Right lobe of liver (tissue), 6 donors: ENCODE data around the gene SCNN1B. TPM values are rescaled to one million over a fixed set of nuclear protein-coding genes. Genes with fewer than 3 reads are reported as not detected.
"Not testable (repeated sequence)": the region's sequence is repeated elsewhere in the genome, so short reads cannot be mapped to it uniquely, and the experiment has no call there.

Source experiments
- ATAC-seq, 4 donors: fragments of 200-7000 bp; cut with Tn5 transposase; one replicate each; pipeline ENCODE4 v1.9.1; 2020; ENCODE audit warnings: mild to moderate bottlenecking in 4 of 4, moderate library complexity in 4 of 4
- DNase-seq, 3 donors: peaks; one replicate each; pipeline ENCODE4 v3.0.0-alpha.2; 2020
- H3K27ac ChIP-seq, 3 donors: fragments of 200-600 bp; one replicate each; pipeline ENCODE4 v1.8.0; 2022
- H3K27me3 ChIP-seq, 2 donors: fragments of 200-600 bp; one replicate each; pipeline ENCODE4 v1.8.0; 2022
- H3K36me3 ChIP-seq, 4 donors: fragments of 200-600 bp; sonication (generic) in 1 of 4; one replicate each; pipeline versions ENCODE4 v1.5.1 to v1.8.0; 2017 to 2022; ENCODE audit warnings: control low read depth in 1 of 4
- H3K4me1 ChIP-seq, 4 donors: fragments of 200-600 bp; sonication (generic) in 1 of 4; one replicate each; pipeline versions ENCODE4 v1.5.1 to v1.8.0; 2017 to 2022; ENCODE audit warnings: control low read depth in 1 of 4
- H3K4me3 ChIP-seq, 3 donors: fragments of 200-600 bp; one replicate each; pipeline ENCODE4 v1.8.0; 2022
- H3K9me3 ChIP-seq, 4 donors: fragments of 200-600 bp; sonication (generic) in 1 of 4; one replicate each; pipeline versions ENCODE4 v1.5.1 to v1.8.0; 2017 to 2022; ENCODE audit warnings: control low read depth in 1 of 4
- POLR2A ChIP-seq: fragments of 450-650 bp; IDR thresholded peaks from one replicate; pipeline ENCODE4 v1.6.1; 2017; ENCODE audit warnings: antibody characterized with exemption, mild to moderate bottlenecking
- WGBS: methylation state at CpG from one replicate; pipeline ENCODE4 v1.1.6; 2018; ENCODE audit warnings: low coverage, low lambda C conversion rate; ENCODE audit not compliant: insufficient coverage; ENCODE audit errors: missing lambda C conversion rate; 5-methylcytosine and 5-hydroxymethylcytosine counted together
- intact Hi-C, 2 donors: fragments of 100-400 bp; cut with DNase I; formaldehyde crosslinking; loops; one replicate each; pipeline versions ENCODE4 v1.11.2 to v1.14.1; 2022
- total RNA-seq, 6 experiments: library from RNA; depleted of rRNA in 2 of 6; stranded (reverse); fragments of >200 nt in 2 of 6; fragmentation: NEBNext Ultra II Directional in 3 of 6; extraction: Animal tissue kit (Norgen Biotek cat#: 25700) in 3 of 6; gene quantifications; one replicate each; pipeline versions ENCODE4 v1.1.0 to v1.2.4, GENCODE V29; 2016 to 2023
- TF ChIP-seq, protein P1 (sequence below), 4 donors: fragments of 200-600 bp in 3 of 4; fragments of 450-650 bp in 1 of 4; IDR thresholded peaks; one replicate each; pipeline versions ENCODE4 v1.5.1 to v1.8.0; 2016 to 2022; ENCODE audit warnings: antibody characterized with exemption in 4 of 4, mild to moderate bottlenecking in 2 of 4
- donor health status: DM: no; HTN: yes; CAD: no.
- donor health status: DM: no; HTN: no; CAD: no.
- donor health status: DM: no; HTN: no; CAD: no.
- donor health status: DM: no; HTN: yes; CAD: no.
- donor health status: DM: no; HTN: yes; CAD: no.

Gene SCNN1B
- total RNA-seq, 6 experiments from 2014 or later = 0.12 to 0.13 TPM; not detected in 4

DNA sequence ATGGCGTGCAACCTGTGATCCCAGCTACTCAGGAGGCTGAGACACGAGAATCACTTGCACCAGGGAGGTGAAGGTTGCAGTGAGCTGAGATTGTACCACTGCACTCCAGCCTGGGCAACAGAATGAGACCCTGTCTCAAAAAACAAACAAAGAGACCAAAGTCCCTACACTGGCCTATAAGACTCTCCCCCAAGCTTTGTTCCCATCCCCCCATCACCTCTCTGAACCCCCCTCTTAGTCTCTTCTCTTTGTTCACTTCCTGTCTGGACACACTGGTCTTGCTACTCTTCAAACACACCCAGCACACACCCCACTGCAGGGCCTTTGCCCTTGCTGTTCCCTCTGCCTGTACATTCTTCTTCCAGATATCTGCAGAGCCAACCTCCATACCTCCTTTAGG, 7.8 kb upstream of the SCNN1B start:
- Histone ChIP-seq H3K36me3 (no peaks in the 10 kb centered on the region), H3K9me3 (no peaks in the 10 kb centered on the region), H3K27ac (no peak overlapping the region), H3K4me3 (no peak overlapping the region), H3K27me3 (no peaks in the 10 kb centered on the region), H3K4me1 (no peaks in the 10 kb centered on the region)
- TF ChIP-seq, protein P1, sequence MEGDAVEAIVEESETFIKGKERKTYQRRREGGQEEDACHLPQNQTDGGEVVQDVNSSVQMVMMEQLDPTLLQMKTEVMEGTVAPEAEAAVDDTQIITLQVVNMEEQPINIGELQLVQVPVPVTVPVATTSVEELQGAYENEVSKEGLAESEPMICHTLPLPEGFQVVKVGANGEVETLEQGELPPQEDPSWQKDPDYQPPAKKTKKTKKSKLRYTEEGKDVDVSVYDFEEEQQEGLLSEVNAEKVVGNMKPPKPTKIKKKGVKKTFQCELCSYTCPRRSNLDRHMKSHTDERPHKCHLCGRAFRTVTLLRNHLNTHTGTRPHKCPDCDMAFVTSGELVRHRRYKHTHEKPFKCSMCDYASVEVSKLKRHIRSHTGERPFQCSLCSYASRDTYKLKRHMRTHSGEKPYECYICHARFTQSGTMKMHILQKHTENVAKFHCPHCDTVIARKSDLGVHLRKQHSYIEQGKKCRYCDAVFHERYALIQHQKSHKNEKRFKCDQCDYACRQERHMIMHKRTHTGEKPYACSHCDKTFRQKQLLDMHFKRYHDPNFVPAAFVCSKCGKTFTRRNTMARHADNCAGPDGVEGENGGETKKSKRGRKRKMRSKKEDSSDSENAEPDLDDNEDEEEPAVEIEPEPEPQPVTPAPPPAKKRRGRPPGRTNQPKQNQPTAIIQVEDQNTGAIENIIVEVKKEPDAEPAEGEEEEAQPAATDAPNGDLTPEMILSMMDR (IDR thresholded peaks at IDR 0.05) = no peak
- TF ChIP-seq POLR2A = no peak
- 73% methylated on average over 2 of the region's 2 CpGs for WGBS
- no peak for ATAC-seq
- no peak for DNase-seq
- intact Hi-C loops = no loop called here

- ATAC-seq (no peak), DNase-seq (no peak)
- 43% methylated on average over 3 of the region's 3 CpGs for WGBS
- Histone ChIP-seq H3K27ac (no peak overlapping the region), H3K4me1 (no peaks in the 10 kb centered on the region), H3K4me3 (no peak overlapping the region), H3K27me3 (peaks cover 0 to under 1% of the 10 kb centered on the region in 2 donors), H3K9me3 (no peaks in the 10 kb centered on the region), H3K36me3 (no peaks in the 10 kb centered on the region)
- TF ChIP-seq, protein P1 (IDR thresholded peaks at IDR 0.05) = peak in 1 of 4 donors; percentile 8
- TF ChIP-seq POLR2A = no peak
- intact Hi-C loops = no loop called here
These were observed 5.1 kb upstream of the SCNN1B start for GRCh38 chr16:23296994-23297393.

DNA sequence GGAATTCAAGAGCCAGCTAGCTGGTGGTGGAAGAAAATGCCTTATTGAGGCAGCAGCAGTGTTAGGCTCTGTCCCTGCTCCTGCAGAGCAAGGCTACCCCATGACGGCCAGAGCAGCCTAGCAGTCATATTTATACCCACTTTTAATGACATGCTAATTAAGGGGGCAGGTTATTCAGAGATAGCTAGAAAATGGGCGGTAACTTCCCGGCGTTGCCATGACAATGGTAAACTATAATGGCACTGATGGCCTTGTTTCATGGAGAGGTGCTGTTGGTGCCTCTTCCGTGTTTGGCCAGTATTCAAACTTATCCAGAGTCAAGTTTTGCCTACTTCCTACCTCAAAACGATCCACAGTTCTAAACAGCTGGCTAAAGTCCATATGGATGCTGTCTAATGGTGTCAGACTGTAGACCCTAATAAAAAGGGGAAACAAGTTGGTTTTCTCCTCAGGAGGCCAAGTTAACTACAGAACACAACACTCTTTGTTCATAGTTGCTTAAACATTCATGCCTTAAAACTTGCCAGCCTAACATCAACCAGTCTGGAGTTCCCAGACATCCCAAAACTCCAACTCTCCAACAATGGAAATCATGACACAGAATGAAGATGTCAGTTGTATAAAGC, 3.7 kb upstream of the SCNN1B start:
- Histone ChIP-seq H3K4me1 (no peaks in the 10 kb centered on the region), H3K36me3 (no peaks in the 10 kb centered on the region), H3K9me3 (no peaks in the 10 kb centered on the region), H3K27ac (no peak overlapping the region), H3K27me3 (peaks cover 0 to 8% of the 10 kb centered on the region in 2 donors), H3K4me3 (no peak overlapping the region)
- intact Hi-C loops = no loop called here
- no peak for ATAC-seq
- DNase-seq = no peak
- WGBS = 68% methylated on average over 5 of the region's 6 CpGs
- TF ChIP-seq POLR2A = no peak
- TF ChIP-seq, protein P1 (IDR thresholded peaks at IDR 0.05) = no peak

DNA sequence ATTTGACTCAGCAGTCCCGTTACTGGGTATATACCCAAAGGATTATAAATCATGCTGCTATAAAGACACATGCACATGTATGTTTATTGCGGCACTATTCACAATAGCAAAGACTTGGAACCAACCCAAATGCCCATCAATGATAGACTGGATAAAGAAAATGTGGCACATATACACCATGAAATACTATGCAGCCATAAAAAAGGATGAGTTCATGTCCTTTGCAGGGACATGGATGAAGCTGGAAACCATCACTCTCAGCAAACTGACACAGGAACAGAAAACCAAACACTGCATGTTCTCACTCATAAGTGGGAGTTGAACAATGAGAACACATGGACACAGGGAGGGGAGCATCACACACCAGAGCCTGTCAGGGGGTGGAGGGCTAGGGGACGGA, 2.3 kb upstream of the SCNN1B start:
- DNase-seq = not testable (repeated sequence)

DNA sequence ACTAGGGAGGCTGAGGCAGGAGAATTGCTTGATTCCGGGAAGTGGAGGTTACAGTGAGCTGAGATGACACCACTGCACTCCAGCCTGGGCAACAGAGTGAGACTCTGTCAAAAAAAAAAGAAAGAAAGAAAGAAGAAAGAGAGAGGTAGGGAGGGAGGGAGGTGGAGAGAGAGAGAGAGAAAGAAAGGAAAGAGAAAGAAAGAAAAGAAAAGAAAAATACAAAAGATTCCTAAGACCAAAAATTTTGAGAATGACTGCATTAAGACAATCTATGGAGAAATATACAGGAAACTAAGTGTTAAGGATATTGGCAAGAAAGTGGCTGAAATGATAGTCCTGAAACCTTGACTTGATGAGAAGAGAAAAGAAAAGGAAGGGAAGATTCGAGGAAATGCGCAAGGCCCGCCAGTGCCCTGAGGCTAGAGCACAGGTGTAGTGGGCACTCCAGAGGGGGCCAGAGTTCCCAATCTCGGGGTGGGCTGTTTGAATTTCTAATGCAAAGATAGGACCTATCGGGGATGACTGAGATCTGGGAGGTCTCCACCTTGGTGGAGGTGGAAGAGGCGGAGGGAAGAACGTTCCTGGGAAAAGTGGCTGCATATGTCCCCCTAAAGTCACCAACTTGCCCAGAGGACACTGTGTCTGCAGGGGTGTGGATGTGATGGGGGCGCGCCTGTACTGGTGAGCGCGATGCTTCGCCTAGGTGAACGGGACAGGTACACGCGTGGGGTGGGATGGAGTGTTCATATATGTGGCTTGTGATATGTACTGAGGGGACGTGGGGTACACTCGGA, 654 bp upstream of the SCNN1B start:
- Histone ChIP-seq H3K36me3 (no peaks in the 10 kb centered on the region), H3K4me3 (no peak overlapping the region)
- no peak for DNase-seq

More for the DNA sequence above, 2.3 kb upstream of the SCNN1B start:
- H3K9me3 ChIP-seq, H3K4me3 ChIP-seq, intact Hi-C loops, H3K27me3 ChIP-seq, H3K27ac ChIP-seq, ATAC-seq, H3K36me3 ChIP-seq, H3K4me1 ChIP-seq: not testable (repeated sequence)
- WGBS = 66% methylated on average over 3 of the region's 3 CpGs

More for the DNA sequence above, 654 bp upstream of the SCNN1B start:
- intact Hi-C loops = no loop called here
- 14% methylated on average over 18 of the region's 18 CpGs for WGBS
- ATAC-seq = peak in 1 of 4 donors; percentile 14
- no peaks in the 10 kb centered on the region for H3K4me1 ChIP-seq
- H3K9me3 ChIP-seq = no peaks in the 10 kb centered on the region
- TF ChIP-seq POLR2A = no peak
- TF ChIP-seq, protein P1 (IDR thresholded peaks at IDR 0.05) = no peak
- no peak overlapping the region for H3K27ac ChIP-seq
- H3K27me3 ChIP-seq = peaks cover 0 to 8% of the 10 kb centered on the region in 2 donors
